K562 (cell line): ENCODE results near the gene FYB1. TPM values are rescaled to one million over a fixed set of nuclear protein-coding genes. Genes with fewer than 3 reads are reported as not detected.

Source experiments
- CC2D1A ChIP-seq: fragments of 450-650 bp; IDR thresholded peaks from 2 replicates; pipeline ENCODE4 v1.6.1; 2017; ENCODE audit warnings: mild to moderate bottlenecking
- CHD7 ChIP-seq: fragments of 200-600 bp; sonication (generic); IDR thresholded peaks from one replicate; pipeline ENCODE4 v1.6.1; 2012; ENCODE audit warnings: mild to moderate bottlenecking, low read depth, low read length, inconsistent platforms
- GTF2B ChIP-seq: IDR thresholded peaks from 2 replicates; pipeline ENCODE4 v1.6.1; 2011; ENCODE audit not compliant: insufficient read length; ENCODE audit errors: extremely low read depth
- GTF2E2 ChIP-seq: fragments of 200-800 bp; sonication (Bioruptor generic); IDR thresholded peaks from 2 replicates; pipeline ENCODE4 v1.6.1; 2016; ENCODE audit warnings: missing genetic modification characterization, missing compliant biosample characterization
- HES1 ChIP-seq: fragments of 450-650 bp; IDR thresholded peaks from 2 replicates; pipeline ENCODE4 v1.6.1; 2016; ENCODE audit warnings: low read depth, mild to moderate bottlenecking, moderate library complexity
- HEY1 ChIP-seq: fragments of 250-450 bp; sonication (Bioruptor Pico); IDR thresholded peaks from 2 replicates; pipeline ENCODE4 v1.5.0; 2020; ENCODE audit warnings: mild to moderate bottlenecking, moderate library complexity, borderline replicate concordance
- HSF4 ChIP-seq: fragments of 250-450 bp; sonication (Bioruptor Pico); IDR thresholded peaks from 2 replicates; pipeline ENCODE4 v2.1.2; 2022; ENCODE audit warnings: mild to moderate bottlenecking, moderate library complexity, borderline replicate concordance
- KAT2B ChIP-seq: IDR thresholded peaks from one replicate; pipeline ENCODE4 v1.6.1; 2012; ENCODE audit warnings: low read depth, mild to moderate bottlenecking, control low read depth, inconsistent platforms, low read length, moderate library complexity
- NCOA1 ChIP-seq: fragments of 450-650 bp; IDR thresholded peaks from 2 replicates; pipeline ENCODE4 v1.6.1; 2016; ENCODE audit warnings: low read depth
- NFIX ChIP-seq: fragments of 250-450 bp; sonication (Bioruptor Pico); IDR thresholded peaks from 2 replicates; pipeline ENCODE4 v1.4.0; 2020; ENCODE audit warnings: low read depth, mild to moderate bottlenecking, moderate library complexity
- SMAD2 ChIP-seq: fragments of 150-350 bp; IDR thresholded peaks from 2 replicates; pipeline ENCODE4 v1.6.1; 2014; ENCODE audit warnings: low read depth, mild to moderate bottlenecking, low read length
- TGIF2 ChIP-seq: sonication (generic); formaldehyde crosslinking; IDR thresholded peaks from 2 replicates; pipeline ENCODE4 v1.8.1; 2022; ENCODE audit warnings: mild to moderate bottlenecking, missing genetic modification reagents, moderate library complexity
- THRAP3 ChIP-seq: fragments of 450-650 bp; IDR thresholded peaks from 2 replicates; pipeline ENCODE4 v1.6.1; 2016; ENCODE audit warnings: mild to moderate bottlenecking, inconsistent platforms, borderline replicate concordance
- TRIM24 ChIP-seq, 2 experiments: fragments of 450-650 bp; IDR thresholded peaks; 2 replicates each; pipeline ENCODE4 v1.6.1; 2016
- ZNF274 ChIP-seq: IDR thresholded peaks from 2 replicates; pipeline ENCODE4 v1.6.1; 2011; ENCODE audit warnings: low read depth, mild to moderate bottlenecking, low read length, moderate library complexity, borderline replicate concordance
- polyA plus RNA-seq, 8 experiments: library from polyadenylated mRNA; depleted of rRNA in 4 of 8; stranded (reverse) in 5 of 8; unstranded in 3 of 8; fragments of >200 nt; fragmentation: Nextera tagmentation in 2 of 8; fragmentation: Illumina TruSeq in 1 of 8; extraction: Ambion mirVana in 2 of 8; extraction: Trizol in 1 of 8; gene quantifications; 2 replicates each; pipeline versions ENCODE4 v1.2.1 to v1.2.3, GENCODE V29; 2011 to 2014; ENCODE audit warnings: inconsistent platforms in 1 of 8, missing spikeins in 1 of 8
- total RNA-seq, 7 experiments: library from RNA; depleted of rRNA in 6 of 7; stranded (reverse); fragments of >200 nt in 6 of 7; fragmentation: Illumina TruSeq in 2 of 7; extraction: Trizol in 2 of 7; gene quantifications; 2 replicates each; pipeline versions ENCODE4 v1.2.1 to v1.2.3, GENCODE V29; 2011 to 2021; ENCODE audit warnings: low replicate concordance in 1 of 7

The FYB1 gene
- total and polyA plus RNA-seq, 9 of the 15 experiments (the other 6 are each of a cell fraction or from before 2014, with no cell fraction given): 4.7 to 31.5 (median 9.7) TPM

GRCh38 chr5:39167141-39167971, 52.0 kb downstream of the FYB1 start (continued):
- no peak for TF ChIP-seq THRAP3
- TF ChIP-seq SMAD2: no peak
- TF ChIP-seq ZNF274: no peak
- no peak for TF ChIP-seq TGIF2 (CRISPR knock-in tag)
- TF ChIP-seq GTF2E2 (tag): no peak
- TF ChIP-seq HES1: peak; percentile 41; the same call in 1 of the 2 replicates
- TF ChIP-seq NCOA1: peak; percentile 63; the same call in 1 of the 2 replicates
- TF ChIP-seq TRIM24 (IDR thresholded peaks at IDR 0.05): peak; percentile 31 to 44; a peak in 2 of 4 replicates
- no peak for TF ChIP-seq NFIX
- TF ChIP-seq GTF2B: no peak
- no peak for TF ChIP-seq HSF4 (CRISPR knock-in tag)
- TF ChIP-seq CC2D1A: 0 out of 2 replicates have a peak, but pooled peaks have one; percentile 36
- no peak for TF ChIP-seq KAT2B
- TF ChIP-seq CHD7: no peak
- no peak for TF ChIP-seq HEY1 (CRISPR knock-in tag)
